Hematopoietic multipotent progenitor cell treated with erythropoietin and hydrocortisone succinate and interleukin-3 and kit ligand, for 4 days (in vitro differentiated cells): ENCODE results near the gene ATP9A.
"Not testable (repeated sequence)": the region's sequence is repeated elsewhere in the genome, so short reads cannot be mapped to it uniquely, and the experiment has no call there.

ENCODE experiments used
- DNase-seq: peaks from one replicate; pipeline ENCODE4 v3.0.0-alpha.2; 2015

The ATP9A gene

GRCh38 chr20:51767867-51768758, at the start of gene ATP9A:
Gene ATP9A, minus strand, starts transcription at chr20:51768390. Its CDS starts 21 bp downstream, at chr20:51768369.
- peak; percentile 20 for DNase-seq

GRCh38 chr20:51816856-51817255, 48.7 kb upstream of the ATP9A start:
- not testable (repeated sequence) for DNase-seq

- no peak for DNase-seq
Measured at GRCh38 chr20:51815383-51816076, 47.3 kb upstream of the ATP9A start.

GRCh38 chr20:51812861-51813260, 44.7 kb upstream of the ATP9A start:
- no peak for DNase-seq

GRCh38 chr20:51811514-51812128, 43.4 kb upstream of the ATP9A start:
- DNase-seq: no peak

- no peak for DNase-seq
Measured at GRCh38 chr20:51811042-51811355, 42.8 kb upstream of the ATP9A start.

GRCh38 chr20:51810155-51811041, 42.2 kb upstream of the ATP9A start:
- peak; percentile 10 for DNase-seq

- no peak for DNase-seq
Measured at GRCh38 chr20:51807720-51808250, 39.6 kb upstream of the ATP9A start.

GRCh38 chr20:51804754-51805153, 36.6 kb upstream of the ATP9A start:
- DNase-seq: no peak

- DNase-seq: no peak
Measured at GRCh38 chr20:51803148-51803854, 35.1 kb upstream of the ATP9A start.

- DNase-seq: no peak
Measured at GRCh38 chr20:51802170-51802751, 34.1 kb upstream of the ATP9A start, which contains the start of gene SALL4. Gene SALL4, minus strand, starts transcription at chr20:51802521. Its CDS starts 113 bp downstream, at chr20:51802408.

- DNase-seq: no peak
Measured at GRCh38 chr20:51801823-51802123, 33.6 kb upstream of the ATP9A start.

- peak; percentile 61 for DNase-seq
Measured at GRCh38 chr20:51801122-51801822, 33.1 kb upstream of the ATP9A start.

- DNase-seq: peak; percentile 40
Measured at GRCh38 chr20:51800872-51801121, 32.6 kb upstream of the ATP9A start.

- peak; percentile 60 for DNase-seq
Measured at GRCh38 chr20:51800060-51800871, 32.1 kb upstream of the ATP9A start.

GRCh38 chr20:51799401-51799860, 31.2 kb upstream of the ATP9A start:
- peak; percentile 31 for DNase-seq

- DNase-seq: peak; percentile 35
Measured at GRCh38 chr20:51797357-51798025, 29.3 kb upstream of the ATP9A start.

GRCh38 chr20:51796340-51796739, 28.1 kb upstream of the ATP9A start:
- DNase-seq: peak; percentile 68

- no peak for DNase-seq
Measured at GRCh38 chr20:51792960-51793359, 24.8 kb upstream of the ATP9A start.

- no peak for DNase-seq
Measured at GRCh38 chr20:51791626-51792025, 23.4 kb upstream of the ATP9A start.
